CMK (cell line): ENCODE measurements around the gene ARHGAP29.
A peak's percentile ranks its signal among the peaks of the same experiment; 100 is the strongest.

Source experiments
- DNase-seq: peaks from one replicate; pipeline ENCODE4 v3.0.0-alpha.2; 2010; ENCODE audit warnings: low read depth

Gene ARHGAP29

DNA sequence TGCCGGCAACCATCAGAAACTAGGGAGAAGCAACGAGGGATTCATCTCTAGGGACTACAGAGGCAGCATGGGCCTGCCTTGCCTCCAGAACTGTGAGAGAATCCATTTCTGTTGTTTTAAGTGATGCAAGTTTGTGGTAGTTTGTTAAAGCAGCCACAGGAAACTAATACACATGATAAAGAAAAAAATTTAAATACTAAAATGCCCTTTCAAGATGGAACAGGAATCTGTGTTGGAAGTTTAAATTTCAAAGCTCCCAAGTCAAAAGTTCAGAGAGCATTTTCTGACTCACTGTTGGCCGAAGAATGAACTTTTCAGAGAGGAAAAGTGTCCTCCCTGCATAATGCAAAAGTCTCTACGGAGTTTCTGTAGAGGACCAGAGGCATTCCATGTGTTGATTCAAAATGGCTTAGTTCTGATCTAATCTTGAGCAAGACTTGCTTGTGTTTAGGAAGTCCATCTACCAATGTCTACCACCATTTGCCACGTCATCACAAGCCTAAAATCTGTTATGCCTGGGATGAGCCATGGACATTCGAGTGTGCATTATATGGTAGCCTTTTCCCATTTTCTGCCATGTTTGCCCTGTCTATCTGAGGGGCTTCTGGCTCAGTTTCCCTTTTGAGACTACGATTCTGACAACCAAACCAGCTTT, 22.4 kb upstream of the ARHGAP29 start:
- no peak for DNase-seq

DNA sequence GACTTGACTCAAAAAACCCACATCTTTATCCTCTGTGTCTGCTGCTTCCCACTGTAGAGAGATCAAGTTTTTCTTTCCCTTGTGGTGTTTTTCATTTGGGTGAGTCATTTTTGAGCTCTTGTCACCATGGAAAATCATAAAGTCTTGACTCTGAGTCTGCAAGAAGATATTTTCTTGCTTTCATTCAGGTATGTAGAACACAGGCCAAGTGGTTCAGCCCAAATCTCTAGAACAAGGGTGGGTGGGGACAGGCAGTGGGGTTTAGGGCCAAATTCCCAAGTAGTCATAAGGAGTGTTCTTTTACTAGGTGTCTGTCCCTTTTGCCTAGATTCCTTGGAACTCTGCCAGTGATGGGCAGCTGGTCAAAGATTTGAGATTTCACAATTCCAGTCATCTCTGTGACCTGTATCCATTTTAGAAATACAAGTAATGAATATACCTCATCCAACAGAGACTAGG, 21.5 kb upstream of the ARHGAP29 start:
- DNase-seq: no peak

DNA sequence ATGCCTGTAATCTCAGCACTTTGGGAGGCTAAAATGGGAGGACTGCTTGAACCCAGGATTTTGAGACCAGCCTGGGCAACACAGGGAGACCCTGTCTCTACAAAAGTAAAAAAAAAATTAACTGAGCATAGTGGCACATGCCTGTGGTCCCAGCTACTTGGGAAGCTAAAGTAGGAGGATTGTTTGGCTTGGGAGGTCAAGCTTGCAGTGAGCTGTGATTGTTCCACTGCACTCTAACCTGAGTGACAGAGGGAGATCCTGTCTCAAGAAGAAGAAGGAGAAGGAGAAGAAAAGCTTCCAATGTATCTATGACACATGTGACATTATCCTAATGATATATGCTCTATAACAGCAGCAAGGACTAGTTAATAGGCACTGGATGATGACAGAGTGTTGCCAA, 20.1 kb upstream of the ARHGAP29 start:
- no peak for DNase-seq

DNA sequence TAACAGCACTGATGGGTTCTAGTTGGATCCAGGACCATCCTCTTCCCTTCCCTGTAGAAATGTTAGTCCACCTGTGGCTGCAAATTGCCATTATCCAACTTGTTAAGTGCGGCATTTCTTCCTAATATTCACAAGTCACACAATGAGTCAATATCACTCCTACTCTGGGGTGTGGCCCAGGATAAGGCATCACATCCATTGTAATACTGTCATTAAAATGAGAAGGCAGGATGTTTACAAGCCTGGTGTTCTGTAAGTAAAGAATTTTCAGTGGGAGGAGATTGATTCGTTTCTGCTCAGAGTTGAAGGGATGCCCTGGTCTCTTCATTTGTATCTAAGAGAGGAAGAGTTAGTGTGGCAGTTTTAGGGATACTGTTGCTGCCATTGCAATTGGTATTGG, 18.1 kb upstream of the ARHGAP29 start:
- no peak for DNase-seq

DNA sequence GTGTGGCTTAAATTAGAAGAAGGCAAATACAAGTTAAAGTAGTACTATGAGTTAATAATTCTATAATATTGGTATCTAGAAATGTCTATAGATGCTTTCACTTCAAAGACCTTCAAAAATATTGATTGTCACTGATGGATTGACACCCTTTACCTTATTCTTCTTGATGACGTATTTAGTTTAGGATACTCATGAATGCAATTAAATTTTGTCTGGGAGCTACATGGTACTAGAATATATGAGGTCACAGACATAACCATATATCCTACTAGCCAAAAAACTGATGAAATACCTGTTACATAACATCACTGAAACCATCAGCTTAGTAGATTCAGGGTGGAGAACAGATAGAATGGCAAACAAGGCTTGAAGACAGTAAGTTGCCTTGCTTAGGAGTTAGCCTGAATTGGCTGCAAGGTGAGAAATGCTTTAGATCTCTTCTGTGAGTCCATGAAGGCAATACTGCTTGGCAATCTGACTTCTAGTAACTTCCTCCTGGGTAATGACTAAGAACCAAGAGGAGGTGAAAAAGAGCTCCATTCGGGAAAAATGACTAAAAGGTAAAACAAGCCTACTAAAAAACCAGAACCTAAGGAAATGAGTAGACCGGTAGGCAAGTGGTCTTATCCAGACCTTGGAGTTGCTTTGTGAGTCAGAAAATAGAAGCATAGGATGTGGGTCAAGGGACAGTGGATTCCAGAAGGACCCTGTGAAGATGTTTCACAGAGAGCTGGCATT, 16.9 kb upstream of the ARHGAP29 start:
- DNase-seq: no peak

DNA sequence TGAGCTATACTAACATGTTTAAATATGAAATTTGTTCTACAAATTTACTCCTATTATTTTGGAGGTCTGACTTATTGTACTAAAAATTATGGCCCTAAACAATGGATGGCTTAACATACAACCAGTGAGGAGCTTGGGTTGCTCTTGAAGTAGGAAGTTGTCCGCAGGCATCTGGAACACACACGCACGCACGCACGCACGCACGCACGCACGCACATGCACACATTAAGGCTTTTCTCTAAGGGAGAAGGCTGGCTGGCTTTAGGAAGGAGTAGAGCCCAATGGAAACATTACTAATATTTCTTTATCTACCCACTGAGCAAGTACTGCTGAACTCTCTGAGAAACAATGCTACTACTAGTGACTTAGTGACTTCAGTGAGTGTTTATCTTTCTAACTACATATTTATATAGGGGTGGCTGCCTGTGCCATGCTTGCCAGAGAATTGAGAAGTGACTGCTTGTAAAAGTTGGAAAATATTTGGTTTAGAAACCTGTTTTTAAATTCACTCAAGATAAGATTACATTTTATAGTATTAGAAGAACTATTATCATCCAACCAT, 16.2 kb upstream of the ARHGAP29 start:
- no peak for DNase-seq

DNA sequence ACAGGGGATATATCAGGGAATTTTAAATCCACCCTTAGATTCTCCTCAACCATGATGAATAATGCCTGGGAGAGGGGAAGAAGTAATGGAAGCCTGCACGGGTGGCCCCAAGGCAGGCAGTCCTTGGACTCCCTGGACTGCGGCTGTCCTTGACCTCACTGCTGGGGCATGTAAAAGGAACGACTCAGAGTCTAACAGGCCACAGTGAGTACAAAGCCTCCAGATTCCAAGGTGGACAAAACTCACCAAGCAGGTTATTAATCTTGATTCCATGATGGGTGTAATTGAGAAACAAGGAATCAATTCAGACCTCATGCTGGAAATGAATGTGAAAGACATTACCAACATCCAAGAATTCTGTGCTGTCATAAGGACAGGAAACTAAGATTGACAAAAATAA, 13.0 kb upstream of the ARHGAP29 start:
- DNase-seq: no peak

DNA sequence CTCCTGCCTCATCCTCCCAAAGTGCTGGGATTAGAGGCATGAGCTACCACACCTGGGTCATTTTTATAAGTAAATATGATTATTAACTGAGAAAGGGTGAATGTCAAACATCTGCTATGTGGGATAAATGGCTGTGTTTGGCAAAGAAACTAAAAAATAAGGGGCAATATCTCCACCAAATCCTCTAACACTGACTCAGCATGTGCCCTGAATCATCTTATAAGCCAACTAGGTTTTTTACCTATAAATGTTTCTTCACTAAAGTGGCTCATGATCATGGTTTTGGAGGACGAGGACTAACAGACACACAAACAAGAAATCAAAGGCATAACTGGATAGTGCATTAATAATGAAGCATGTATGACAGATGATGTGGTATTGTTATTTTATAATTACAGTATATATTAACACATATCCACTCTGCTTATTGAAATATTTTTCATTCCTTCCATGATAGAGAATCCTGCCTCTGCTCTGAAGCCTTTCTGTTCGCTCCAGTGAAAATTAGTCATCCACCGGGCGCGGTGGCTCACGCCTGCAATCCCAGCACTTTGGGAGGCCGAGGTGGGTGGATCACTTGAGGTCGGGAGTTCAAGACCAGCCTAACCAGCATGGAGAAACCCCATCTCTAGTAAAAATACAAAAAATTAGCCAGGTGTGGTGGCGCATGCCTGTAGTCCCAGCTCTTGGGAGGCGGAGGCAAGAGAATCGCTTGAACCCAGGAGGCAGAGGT, 11.7 kb upstream of the ARHGAP29 start:
- no peak for DNase-seq

DNA sequence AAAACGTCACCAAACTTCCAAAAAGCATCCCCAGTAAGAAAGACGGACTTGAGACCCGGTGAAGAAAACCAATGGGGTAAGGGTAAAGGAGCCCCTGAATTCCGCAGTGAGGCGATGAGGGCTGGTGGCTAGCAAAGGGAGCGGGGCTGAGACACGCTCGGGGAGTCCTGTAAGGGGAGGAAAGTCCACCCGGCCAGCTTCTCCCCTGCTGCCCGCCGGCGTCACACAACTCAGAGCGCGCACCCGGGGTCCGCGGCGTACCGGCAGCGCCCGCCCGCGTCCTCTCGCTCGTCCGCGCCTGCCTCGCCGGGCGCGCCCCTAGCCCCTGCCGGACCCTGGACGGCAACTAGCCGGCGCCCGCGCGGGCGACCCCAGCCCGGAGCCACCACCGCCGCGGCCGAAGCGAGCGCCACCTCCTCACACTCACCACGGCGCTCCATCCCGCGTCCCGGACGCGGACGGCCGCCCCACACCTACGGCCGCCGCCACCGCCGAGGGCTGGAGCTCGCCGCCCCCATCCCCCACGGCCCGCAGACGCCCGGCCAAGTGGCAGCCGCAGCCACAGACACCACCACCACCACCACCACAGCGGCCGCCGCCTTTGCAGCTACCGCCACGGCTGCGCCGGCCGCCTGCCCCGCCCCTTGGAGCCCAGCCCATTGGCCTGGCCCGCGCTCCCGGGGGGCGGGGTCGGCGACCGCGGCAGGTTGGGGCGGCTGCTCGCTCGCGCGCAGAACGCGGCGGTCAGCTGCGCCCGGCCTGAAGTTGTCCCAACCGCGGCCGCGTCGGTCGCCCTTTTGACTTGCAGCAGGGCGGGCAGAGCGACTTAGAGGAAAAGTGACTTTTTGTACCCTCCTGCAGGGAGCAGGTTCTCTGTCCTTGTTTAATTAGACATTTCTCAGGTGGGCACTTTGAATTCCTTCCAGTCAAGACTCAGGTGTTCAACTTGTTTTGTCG, 10.0 kb upstream of the ARHGAP29 start:
- DNase-seq: peak; percentile 47

DNA sequence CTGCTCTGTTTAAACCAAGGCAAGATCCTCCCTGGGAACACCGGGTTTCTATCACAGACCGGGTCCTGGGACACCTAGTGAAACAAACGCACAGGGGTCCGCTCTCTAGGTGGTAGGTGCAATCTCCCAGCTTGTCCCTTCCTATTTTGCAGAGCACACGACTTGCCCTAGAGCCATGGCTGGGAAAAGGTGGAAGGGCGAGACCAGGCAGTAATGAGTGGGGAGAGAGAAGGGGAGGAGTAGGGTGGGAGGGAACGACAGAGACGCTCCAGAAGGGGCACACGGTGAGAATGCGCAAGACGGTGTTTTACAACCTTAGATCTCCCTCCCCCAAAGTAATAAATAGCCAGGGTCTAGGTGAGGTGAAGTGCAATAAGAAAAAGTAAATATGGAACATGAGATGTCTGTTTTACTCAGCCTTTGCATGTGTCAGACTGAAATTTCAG, 9.3 kb upstream of the ARHGAP29 start:
- no peak for DNase-seq

DNA sequence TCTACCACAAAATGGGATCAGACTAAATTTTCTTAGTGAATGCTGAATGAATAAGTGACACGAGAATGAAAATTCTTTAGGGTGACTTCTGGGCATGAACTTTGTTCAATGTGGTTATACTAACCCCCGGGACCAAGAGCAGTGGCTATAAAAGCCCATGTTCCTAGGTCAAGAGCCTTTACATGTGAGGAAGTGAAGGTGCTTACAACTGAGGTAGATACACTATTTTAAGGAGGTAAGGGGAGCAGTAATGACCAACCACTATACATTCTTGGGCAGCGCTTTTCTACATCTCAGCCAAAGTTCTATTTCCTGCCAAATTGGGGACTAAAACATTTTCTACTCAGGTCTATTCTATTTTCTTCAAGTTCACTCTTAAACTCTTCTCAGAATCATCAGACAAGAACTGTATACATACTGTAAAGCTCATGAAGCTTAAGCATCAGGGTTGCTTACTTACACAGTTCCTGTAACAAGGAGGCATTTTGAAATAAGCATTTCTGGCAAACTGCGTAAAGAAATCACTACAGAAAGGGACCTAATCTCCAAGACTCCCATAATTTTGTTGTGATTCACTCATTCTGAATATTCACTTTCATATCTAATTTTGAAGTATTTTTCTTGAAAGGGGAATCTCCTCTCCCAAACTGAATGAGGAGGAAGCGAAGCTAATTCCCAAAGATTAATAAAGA, 8.5 kb upstream of the ARHGAP29 start:
- no peak for DNase-seq

DNA sequence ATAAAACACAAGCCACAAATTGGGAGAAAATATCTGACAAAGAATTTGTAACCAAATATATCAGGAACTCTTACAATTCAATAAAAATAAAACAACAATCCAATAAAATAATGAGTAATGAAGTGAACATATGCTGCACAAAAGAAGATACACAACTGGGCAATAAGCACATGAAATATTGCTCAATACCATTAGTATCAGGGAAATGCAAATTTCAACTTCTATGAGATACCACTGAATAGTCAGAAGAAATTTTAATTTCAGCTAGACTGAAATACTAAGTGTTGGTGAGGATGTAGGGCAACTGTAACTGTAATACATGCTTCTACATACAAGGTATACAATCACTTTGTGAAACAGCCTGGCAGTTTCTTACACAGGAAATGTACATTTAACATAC, 7.4 kb upstream of the ARHGAP29 start:
- DNase-seq: no peak

DNA sequence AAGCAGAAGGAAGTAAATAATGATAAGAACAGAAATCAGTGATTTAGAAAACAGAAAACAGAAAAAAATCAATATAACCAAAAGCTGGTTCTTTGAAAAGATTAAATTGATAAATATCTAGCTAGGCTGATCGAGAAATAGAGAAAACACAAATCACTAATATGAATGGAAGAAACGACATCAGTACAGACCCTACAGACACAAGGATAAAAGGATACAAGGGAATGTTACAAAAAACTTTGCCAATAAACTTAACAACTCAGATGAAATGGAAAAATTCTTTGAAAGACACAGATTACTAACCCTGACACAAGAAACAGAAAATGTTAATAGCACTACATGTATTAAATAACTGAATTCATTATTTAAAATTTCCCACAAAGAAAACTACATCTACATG, 6.3 kb upstream of the ARHGAP29 start:
- DNase-seq: no peak

DNA sequence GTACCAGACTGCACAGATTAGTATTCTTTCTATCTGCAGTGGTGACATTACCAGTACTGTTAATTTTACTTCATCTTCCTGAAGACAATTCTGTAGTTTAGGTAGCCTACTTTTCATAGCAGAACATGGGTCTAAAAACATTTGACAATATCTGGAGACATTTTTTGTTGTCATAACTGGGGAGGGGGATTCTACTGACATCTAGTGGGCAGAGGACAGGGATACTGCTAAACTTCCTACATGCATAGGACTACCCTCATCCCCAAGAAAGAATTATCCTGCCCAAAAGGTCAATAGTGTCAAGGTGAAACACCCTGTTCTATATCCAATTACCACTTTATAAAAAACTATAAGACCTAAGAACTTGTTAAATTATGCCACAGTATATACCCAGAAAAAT, 3.4 kb upstream of the ARHGAP29 start:
- DNase-seq: no peak

DNA sequence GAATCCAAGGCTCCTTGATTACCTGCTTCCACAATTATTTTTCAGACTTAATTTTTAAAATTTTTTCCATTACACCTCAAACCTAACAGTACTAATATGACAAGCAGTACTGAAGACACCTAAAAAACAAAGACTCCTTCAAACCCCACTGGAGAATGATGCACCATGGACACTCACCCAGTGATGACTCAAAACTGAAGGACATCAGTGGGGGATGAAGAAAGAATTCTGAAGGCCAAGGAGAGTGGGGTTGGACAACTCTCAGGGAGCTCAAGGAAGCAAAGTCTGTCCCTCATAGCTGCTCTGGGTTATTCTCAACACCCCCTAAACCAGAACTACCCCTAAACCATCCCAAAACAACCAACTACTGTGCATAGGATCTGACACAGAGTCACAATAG, 2.4 kb upstream of the ARHGAP29 start:
- DNase-seq: no peak

DNA sequence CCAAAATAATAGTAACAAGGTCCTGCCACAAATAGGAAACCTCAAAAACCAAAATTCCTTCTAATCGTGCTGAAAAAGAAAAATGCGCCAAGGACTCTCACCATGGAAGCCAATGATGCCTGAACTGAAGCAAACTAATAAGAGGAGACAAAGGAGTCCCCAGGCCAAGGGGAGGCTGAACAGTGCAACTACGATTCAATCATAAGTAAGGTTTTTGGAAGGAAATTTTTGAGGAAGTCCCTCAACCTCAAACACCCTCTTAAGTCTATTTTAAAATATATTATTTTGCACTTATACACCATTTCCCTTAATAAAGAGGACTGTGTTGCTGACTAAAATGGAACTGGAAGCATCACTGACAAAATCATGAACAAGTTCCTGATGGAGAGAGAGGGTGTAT, 1.7 kb upstream of the ARHGAP29 start:
- DNase-seq: no peak

DNA sequence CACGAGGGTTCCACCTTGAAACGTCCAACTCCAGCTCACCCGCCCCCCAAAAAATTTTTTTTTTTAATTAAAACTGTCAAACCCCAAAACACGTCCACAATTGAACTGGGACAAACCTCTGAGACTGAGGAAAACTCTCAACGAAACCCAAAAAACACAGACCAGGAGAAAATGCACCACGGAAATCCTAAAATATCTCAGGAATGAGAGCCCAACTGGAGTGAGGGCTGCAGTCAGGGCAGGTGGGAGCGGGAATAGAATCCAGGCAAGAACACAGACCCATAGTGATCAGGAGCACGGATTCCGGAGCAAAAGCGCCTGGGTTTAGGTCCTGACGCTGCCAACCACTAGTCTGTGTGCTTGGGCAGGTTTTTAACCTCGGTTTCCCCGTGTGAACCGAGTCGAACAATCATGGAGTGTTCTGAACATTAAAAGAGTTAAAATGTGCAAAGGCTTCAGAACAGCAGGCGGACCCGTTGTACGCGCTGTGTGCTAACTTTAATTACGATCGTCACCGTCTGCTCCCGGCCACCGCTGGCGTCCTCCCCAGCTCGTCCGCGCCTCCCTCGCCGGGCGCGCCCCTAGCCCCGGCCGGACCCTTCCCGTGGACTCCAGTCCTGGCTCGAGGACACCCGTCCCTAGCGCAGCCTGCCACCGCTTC, 624 bp downstream of the ARHGAP29 start:
- DNase-seq: no peak

DNA sequence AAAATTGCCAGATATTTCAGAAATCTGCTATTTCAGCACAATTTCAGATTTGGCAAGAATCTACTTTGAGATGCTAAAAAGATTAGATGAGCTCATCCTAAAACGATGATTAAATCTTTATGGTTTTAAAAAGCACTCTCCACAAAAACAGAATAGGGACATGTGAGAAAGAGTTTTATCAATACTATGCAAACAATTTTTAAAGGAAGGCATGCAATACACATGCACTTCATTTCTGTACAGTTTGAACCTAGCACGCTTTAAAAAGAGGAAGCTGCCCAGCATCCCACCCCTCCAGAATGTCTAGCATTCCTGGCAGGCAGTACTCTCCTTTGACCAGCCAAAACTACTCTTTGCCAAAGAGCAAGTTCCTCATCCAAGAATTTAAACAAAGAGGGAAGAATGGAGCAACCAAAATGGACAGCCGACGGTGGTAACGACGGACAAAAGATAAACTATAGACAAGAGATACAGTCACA, 1.3 kb downstream of the ARHGAP29 start:
- DNase-seq: no peak

DNA sequence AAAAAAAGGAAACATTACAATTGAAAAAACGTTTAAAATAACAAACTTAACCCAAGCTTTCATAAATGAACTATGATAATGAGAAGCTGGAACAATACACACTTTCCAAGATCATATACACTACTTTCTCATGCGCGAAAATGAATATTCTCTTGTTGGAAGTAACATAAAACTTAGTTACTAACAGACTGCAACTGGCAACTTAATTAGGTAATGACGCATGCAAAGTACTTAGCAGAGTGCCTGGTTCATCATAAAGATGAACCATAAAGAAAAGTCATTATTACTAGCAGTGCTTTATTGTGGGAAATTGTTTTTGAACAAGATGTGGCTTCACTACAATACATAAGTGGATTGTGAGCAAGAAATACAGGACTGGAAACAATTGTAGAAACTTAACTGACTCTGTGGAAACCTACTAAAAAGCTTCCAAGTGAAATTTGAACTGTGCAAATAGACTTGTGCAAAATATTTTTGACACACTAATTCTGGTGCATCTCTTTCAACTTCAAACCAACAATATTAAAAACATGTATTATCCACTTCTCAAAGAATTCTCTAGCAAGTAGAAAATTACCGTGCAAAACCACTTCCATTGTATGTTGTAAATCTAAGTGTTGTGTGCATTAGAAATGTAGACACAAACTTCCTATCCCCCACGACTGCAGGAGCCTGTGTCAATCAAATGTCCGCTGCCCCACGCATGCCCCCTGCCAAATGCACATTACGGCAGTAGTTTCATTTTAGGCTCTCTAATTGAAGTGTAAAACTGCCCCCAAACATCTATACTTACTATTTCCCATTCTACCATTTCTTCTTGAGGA, 2.0 kb downstream of the ARHGAP29 start:
- DNase-seq: no peak
